ENCODE data around the gene E2F3. TPM values are rescaled to one million over a fixed set of nuclear protein-coding genes. Genes with fewer than 3 reads are reported as not detected.

E2F3 gene
- total and polyA plus RNA-seq, 8 donors = 0.58 to 11.6 (median 3.3) TPM

GRCh38 chr6:20366082-20366830, 35.4 kb upstream of the E2F3 start:
- H3K27me3 ChIP-seq = no peaks in the 10 kb centered on the region
- DNase-seq = peak in 1 of 2 donors; percentile 23
- TF ChIP-seq CTCF (IDR thresholded peaks at IDR 0.05) = no peak
- no peak for TF ChIP-seq POLR2A (IDR thresholded peaks at IDR 0.05)
- no peak for TF ChIP-seq EP300 (IDR thresholded peaks at IDR 0.05)
- no peak for TF ChIP-seq POLR2AphosphoS5 (IDR thresholded peaks at IDR 0.05)
- H3K4me3 ChIP-seq = no peak overlapping the region
- intact Hi-C loops (cut with DNase I; ENCODE audit: low total_unique reads) = no loop called here
- no peak overlapping the region for H3K27ac ChIP-seq
- H3K9me3 ChIP-seq = no peaks in the 10 kb centered on the region
- no peaks in the 10 kb centered on the region for H3K4me1 ChIP-seq
- H3K36me3 ChIP-seq = no peaks in the 10 kb centered on the region
- 41 to 50% (median 45%) methylated on average over 7 of the region's 7 CpGs for WGBS, 5 donors

- Histone ChIP-seq H3K4me1 (no peaks in the 10 kb centered on the region), H3K4me3 (no peak overlapping the region), H3K27ac (no peak overlapping the region), H3K36me3 (no peaks in the 10 kb centered on the region), H3K9me3 (no peaks in the 10 kb centered on the region), H3K27me3 (no peaks in the 10 kb centered on the region)
- intact Hi-C loops (cut with DNase I; ENCODE audit: low total_unique reads) = no loop called here
- no peak for DNase-seq
- no peak for TF ChIP-seq CTCF (IDR thresholded peaks at IDR 0.05)
- no peak for TF ChIP-seq POLR2A (IDR thresholded peaks at IDR 0.05)
- TF ChIP-seq POLR2AphosphoS5 (IDR thresholded peaks at IDR 0.05) = no peak
- no peak for TF ChIP-seq EP300 (IDR thresholded peaks at IDR 0.05)
- 23 to 37% (median 32%) methylated on average over 1 of the region's 1 CpG for WGBS, 5 donors
These were observed 33.8 kb upstream of the E2F3 start for GRCh38 chr6:20367743-20368485.

DNA sequence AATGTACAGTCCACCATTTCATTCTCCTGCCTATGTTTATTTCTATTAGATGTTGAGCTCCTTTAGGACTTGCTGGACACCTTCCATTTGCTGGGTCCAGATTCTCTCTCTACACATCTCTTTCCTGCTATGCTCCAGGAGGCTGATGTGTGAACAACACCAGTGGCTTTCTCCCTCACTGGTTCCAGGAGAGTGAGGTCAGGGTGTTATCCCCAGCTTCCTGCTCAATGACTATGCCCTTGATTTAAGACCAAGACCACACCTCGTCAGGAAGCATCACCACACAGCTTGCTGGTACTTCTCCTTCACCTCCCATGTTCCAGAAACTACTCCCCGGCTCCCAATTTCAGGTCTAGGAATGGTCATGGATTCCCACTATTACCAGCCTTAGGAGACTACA, 31.3 kb upstream of the E2F3 start:
- TF ChIP-seq POLR2AphosphoS5 (IDR thresholded peaks at IDR 0.05) (no peak), POLR2A (IDR thresholded peaks at IDR 0.05) (no peak), CTCF (IDR thresholded peaks at IDR 0.05) (no peak), EP300 (IDR thresholded peaks at IDR 0.05) (no peak)
- no peaks in the 10 kb centered on the region for H3K27me3 ChIP-seq
- intact Hi-C loops (cut with DNase I; ENCODE audit: low total_unique reads) = no loop called here
- no peak for DNase-seq
- no peak overlapping the region for H3K4me3 ChIP-seq
- WGBS, 5 donors = 82 to 95% (median 88%) methylated on average over 2 of the region's 2 CpGs
- H3K4me1 ChIP-seq = no peaks in the 10 kb centered on the region
- no peaks in the 10 kb centered on the region for H3K36me3 ChIP-seq
- no peak overlapping the region for H3K27ac ChIP-seq
- no peaks in the 10 kb centered on the region for H3K9me3 ChIP-seq

DNA sequence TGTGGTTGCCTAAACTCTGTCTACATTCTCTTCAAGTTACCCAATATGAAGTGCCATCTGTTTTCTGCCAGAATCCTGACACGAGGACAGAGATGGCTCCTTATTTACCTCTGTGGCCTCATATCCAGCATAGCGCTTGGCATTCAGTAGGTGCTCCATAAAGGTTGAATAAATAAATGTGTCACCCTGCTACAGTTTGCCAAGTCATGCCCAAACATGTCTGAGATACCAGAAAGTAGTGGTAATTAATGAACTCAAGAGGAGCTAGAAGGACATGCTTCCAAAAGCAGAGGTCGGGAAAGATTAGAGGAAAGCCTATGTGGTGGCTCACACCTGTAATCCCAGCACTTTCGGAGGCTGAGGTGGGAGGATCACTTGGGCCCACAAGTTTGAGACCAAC, 30.9 kb upstream of the E2F3 start:
- H3K9me3 ChIP-seq = no peaks in the 10 kb centered on the region
- no peak for DNase-seq
- intact Hi-C loops (cut with DNase I; ENCODE audit: low total_unique reads) = no loop called here

More for the DNA sequence above, 30.9 kb upstream of the E2F3 start:
- H3K27me3 ChIP-seq = no peaks in the 10 kb centered on the region
- TF ChIP-seq EP300 (IDR thresholded peaks at IDR 0.05) (no peak), POLR2A (IDR thresholded peaks at IDR 0.05) (no peak), CTCF (IDR thresholded peaks at IDR 0.05) (no peak), POLR2AphosphoS5 (IDR thresholded peaks at IDR 0.05) (no peak)
- 91 to 93% (median 91%) methylated on average over 4 of the region's 4 CpGs for WGBS, 5 donors
- H3K4me1 ChIP-seq = no peaks in the 10 kb centered on the region
- H3K27ac ChIP-seq = no peak overlapping the region
- H3K4me3 ChIP-seq = no peak overlapping the region
- no peaks in the 10 kb centered on the region for H3K36me3 ChIP-seq

Data from stomach (tissue), 9 donors.